Midbrain (tissue), 1 donor: Measurements from ENCODE around the gene MAP7D3.
"Not testable (repeated sequence)": the region's sequence is repeated elsewhere in the genome, so short reads cannot be mapped to it uniquely, and the experiment has no call there.

Experiments used
- DNase-seq: peaks from one replicate; lab custom pipeline; 2025; lab: John Stamatoyannopoulos, UW

Gene MAP7D3

DNA sequence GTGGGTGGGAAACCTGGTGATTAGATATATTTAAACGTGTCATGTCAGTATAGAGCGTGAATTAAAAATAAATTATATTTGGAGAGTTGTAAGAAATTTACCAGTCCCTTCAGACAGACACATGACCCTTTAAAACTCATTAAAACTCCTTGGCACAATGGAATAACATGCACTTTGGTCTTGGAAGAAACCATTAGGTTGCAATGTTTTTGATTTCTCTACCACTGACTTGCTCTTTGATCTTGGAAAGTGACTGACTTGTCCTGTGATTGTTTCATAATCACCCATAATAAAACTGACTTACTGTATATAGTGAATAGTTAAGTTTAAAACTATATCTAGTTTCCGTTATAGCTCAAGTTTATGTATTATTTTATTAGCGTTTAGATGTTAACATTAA is 68.0 kb downstream of the MAP7D3 start:
- DNase-seq = no peak

- no peak for DNase-seq
Observed at GRCh38 chrX:136182414-136182813, 68.8 kb downstream of the MAP7D3 start.

GRCh38 chrX:136179133-136179532 is 72.1 kb downstream of the MAP7D3 start:
- no peak for DNase-seq

DNA sequence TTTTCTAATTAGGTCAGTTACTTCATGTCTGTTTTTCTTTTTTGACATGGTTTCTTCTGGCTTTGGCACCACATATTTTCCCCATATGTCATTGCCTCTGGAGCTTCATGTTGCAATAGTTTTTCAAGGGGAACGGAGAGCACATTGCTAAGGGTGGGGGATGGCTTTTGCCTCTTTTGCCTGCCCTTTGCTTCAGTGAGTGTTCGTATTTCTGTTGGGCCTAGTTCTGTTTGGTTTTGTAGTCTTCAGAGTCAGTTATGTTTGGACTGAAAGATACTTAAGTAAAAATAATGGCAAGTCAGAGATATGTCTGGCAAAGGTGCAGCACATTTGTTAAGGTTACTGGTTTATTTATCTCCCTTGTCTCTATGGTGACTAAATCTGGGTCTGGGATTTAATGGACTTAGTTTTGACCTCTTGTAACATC is 74.8 kb downstream of the MAP7D3 start:
- no peak for DNase-seq

DNA sequence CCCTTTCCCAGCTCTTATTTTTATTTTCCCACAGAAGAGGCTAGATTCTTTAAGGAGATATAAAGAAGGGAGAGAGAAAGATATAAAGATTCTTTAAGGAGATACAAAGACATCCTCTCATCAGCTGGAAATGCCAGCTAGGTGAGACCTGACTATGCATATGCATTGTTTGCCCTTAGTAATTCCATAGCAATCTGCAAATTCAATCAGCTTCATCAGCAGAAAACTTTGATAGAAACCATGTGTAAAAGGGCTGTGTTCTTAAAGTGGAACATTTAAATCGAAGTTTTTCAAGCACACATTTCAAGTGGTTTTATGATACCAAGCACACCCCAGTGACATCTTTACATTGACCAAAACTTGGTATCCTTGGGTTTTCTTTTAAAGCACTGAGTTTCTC is 79.8 kb downstream of the MAP7D3 start:
- no peak for DNase-seq

DNA sequence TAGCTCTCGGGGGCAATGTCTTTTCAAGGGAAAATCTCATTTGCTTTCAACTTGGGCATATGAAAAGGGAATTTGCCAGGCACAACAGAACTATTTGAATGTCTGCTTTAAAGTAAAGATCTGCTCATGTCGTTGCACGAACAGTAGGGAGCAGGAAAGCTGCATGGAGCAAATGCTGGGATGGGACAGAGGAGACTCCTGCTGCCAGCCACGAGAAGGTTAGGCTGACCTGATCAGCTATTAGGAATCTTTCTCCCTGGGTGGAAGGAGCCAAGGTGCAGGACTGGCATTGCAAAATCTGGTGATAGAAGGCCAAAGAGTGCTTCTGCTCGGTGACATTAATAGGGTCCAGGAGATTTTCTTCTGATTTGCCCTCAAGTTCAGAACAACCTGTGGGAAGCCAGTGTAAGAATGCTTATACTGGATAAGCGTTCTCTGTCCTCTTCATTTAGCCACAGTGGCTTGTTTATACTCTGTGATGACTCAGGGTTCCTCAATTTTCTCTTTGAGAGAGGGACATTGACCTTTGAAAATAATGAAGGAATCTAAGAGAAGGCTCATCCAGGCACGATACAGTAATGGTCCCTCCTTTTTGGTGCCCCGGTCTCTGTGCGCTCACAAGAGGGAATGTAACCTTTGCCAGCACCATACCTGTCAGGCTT is 80.9 kb downstream of the MAP7D3 start:
- DNase-seq = peak; percentile 17

DNA sequence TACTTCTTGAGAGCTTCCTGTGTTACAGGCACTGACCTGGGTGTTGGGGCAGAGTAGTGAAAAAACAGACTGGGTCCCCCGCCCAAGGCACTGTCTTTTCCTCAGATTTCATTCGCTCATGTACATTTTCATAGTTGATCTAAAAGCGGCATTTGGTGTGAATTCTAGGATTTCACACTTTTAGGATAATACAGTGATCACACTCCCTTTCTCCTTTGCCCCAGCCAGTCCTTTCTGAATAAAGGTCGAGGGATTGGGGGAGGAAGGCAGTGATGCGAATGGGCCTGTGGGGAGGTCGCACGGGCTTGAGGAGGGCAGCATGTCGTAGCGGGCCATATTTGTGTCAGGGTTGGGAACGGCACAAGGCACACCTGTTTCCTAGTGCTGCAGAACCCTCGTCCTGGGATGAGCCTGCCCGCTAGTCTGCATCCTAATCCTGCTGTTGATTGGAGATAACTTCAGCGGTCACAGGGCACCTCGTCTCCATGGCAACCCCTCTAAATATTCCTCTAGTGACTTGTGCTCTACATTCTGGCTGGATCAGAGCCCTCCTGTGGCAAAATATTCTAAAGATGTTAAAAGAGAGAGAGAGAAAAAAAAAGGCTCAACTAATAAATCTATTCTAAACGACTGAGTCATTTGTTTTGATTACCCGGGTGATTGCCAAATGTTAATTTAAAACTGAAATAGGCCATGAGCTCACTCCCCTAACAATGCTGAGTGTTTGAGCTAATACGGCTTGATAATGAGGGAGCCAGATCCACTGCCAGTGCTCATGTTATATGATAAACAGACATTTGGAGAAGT is 82.1 kb downstream of the MAP7D3 start:
- no peak for DNase-seq

- not testable (repeated sequence) for DNase-seq
Observed at GRCh38 chrX:136167989-136168388, 83.2 kb downstream of the MAP7D3 start.

GRCh38 chrX:136166221-136166855 is 84.9 kb downstream of the MAP7D3 start:
- no peak for DNase-seq

- no peak for DNase-seq
Observed at GRCh38 chrX:136165406-136165805, 85.8 kb downstream of the MAP7D3 start.

DNA sequence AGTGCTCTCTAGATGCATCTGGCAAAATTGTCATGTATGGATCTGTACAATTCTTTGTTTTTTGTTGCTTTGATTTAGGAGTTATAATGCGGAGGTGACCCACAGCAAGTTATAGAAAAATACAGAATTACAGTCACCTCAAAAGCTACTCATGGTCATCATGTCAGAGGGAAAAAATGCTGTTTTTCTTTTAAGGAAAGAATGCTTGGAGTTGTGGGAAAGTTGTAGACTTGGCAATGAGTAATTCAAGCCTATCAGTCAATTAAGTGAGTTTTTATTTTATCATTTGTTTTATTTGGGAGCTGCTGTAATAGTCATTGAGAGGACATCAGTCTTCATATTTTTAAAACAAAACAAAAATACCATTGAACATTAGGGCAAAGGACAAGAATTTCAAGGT is 87.5 kb downstream of the MAP7D3 start:
- DNase-seq = no peak
